DND-41 (cell line): ENCODE data around the gene SCGB2B2.

Experiments
- ATAC-seq: fragments of 200-7000 bp; cut with Tn5 transposase; 3 replicates; pipeline ENCODE4 v1.9.1; 2021; ENCODE audit warnings: low read depth; ENCODE audit not compliant: insufficient read depth
- DNase-seq: peaks from one replicate; pipeline ENCODE4 v3.0.0-alpha.2; 2020
- H2AFZ ChIP-seq: 2 replicates; pipeline ENCODE4 v1.6.0; 2012; ENCODE audit warnings: low read depth, low read length
- H3K27ac ChIP-seq: 2 replicates; pipeline ENCODE4 v1.5.1; 2012; ENCODE audit warnings: low read length, inconsistent platforms
- H3K27me3 ChIP-seq: fragments of 200-600 bp; sonication (generic); 2 replicates; pipeline ENCODE4 v1.6.0; 2012; ENCODE audit warnings: low read length, mild to moderate bottlenecking, inconsistent platforms; ENCODE audit not compliant: insufficient read depth, poor library complexity
- H3K36me3 ChIP-seq: 2 replicates; pipeline ENCODE4 v1.5.1; 2012; ENCODE audit warnings: low read length, inconsistent platforms; ENCODE audit not compliant: insufficient read depth
- H3K4me1 ChIP-seq: 2 replicates; pipeline ENCODE4 v1.5.1; 2012; ENCODE audit warnings: mild to moderate bottlenecking, low read length; ENCODE audit not compliant: insufficient read depth
- H3K4me2 ChIP-seq: 2 replicates; pipeline ENCODE4 v1.6.0; 2012; ENCODE audit warnings: mild to moderate bottlenecking, moderate library complexity, low read length, inconsistent platforms; ENCODE audit not compliant: insufficient read depth
- H3K4me3 ChIP-seq, 2 experiments: fragments of 200-600 bp in 1 of 2; shearing (Covaris generic) in 1 of 2; 2 replicates each; pipeline ENCODE4 v1.5.1; 2012 to 2016; ENCODE audit warnings: inconsistent platforms in 2 of 2, low read length in 2 of 2, mild to moderate bottlenecking in 2 of 2, low read depth in 1 of 2, moderate library complexity in 1 of 2
- H3K79me2 ChIP-seq: 2 replicates; pipeline ENCODE4 v1.6.0; 2012; ENCODE audit warnings: low read length, inconsistent platforms; ENCODE audit not compliant: insufficient read depth
- H3K9ac ChIP-seq: 2 replicates; pipeline ENCODE4 v1.6.0; 2012; ENCODE audit warnings: low read depth, mild to moderate bottlenecking, inconsistent platforms, low read length, moderate library complexity
- H3K9me3 ChIP-seq: 2 replicates; pipeline ENCODE4 v1.5.1; 2012; ENCODE audit warnings: low read length, moderate library complexity, mild to moderate bottlenecking, inconsistent platforms; ENCODE audit not compliant: insufficient read depth, severe bottlenecking
- H4K20me1 ChIP-seq: 2 replicates; pipeline ENCODE4 v1.6.0; 2012; ENCODE audit warnings: low read length; ENCODE audit not compliant: insufficient read depth
- CTCF ChIP-seq: IDR thresholded peaks from 2 replicates; pipeline ENCODE4 v1.5.1; 2012; ENCODE audit warnings: borderline replicate concordance, low read length, moderate library complexity, mild to moderate bottlenecking; ENCODE audit not compliant: poor library complexity, severe bottlenecking; ENCODE audit errors: extremely low read depth
- EZH2 ChIP-seq: IDR thresholded peaks from 3 replicates; pipeline ENCODE4 v1.6.1; 2012; ENCODE audit warnings: borderline replicate concordance, low read depth, mild to moderate bottlenecking, moderate library complexity, low read length, inconsistent platforms; ENCODE audit not compliant: severe bottlenecking

Gene SCGB2B2

GRCh38 chr19:34715357-34715756 lies 38.4 kb upstream of the SCGB2B2 start:
- Histone ChIP-seq H4K20me1 (no peaks in the 10 kb centered on the region), H3K4me3 (no peak overlapping the region), H3K79me2 (no peaks in the 10 kb centered on the region), H3K9ac (no peak overlapping the region), H3K36me3 (no peaks in the 10 kb centered on the region), H3K4me2 (no peak overlapping the region), H3K4me1 (no peaks in the 10 kb centered on the region), H3K9me3 (peaks cover 21% of the 10 kb centered on the region), H2AFZ (no peak overlapping the region), H3K27ac (no peak overlapping the region), H3K27me3 (no peaks in the 10 kb centered on the region)
- DNase-seq: no peak
- ATAC-seq: no peak
- no peak for TF ChIP-seq CTCF
- TF ChIP-seq EZH2: no peak

GRCh38 chr19:34713262-34713637 lies 36.3 kb upstream of the SCGB2B2 start:
- Histone ChIP-seq H3K4me3 (no peak overlapping the region), H3K79me2 (no peaks in the 10 kb centered on the region), H3K27ac (no peak overlapping the region), H3K9me3 (peaks cover 21% of the 10 kb centered on the region), H3K9ac (no peak overlapping the region), H2AFZ (no peak overlapping the region), H3K36me3 (no peaks in the 10 kb centered on the region), H3K4me2 (no peak overlapping the region), H4K20me1 (no peaks in the 10 kb centered on the region), H3K27me3 (no peaks in the 10 kb centered on the region), H3K4me1 (no peaks in the 10 kb centered on the region)
- DNase-seq: peak; percentile 30
- TF ChIP-seq CTCF (no peak), EZH2 (no peak)
- no peak for ATAC-seq

- ATAC-seq (peak; percentile 62; the same call in 2 of the 3 replicates), DNase-seq (peak; percentile 59)
- Histone ChIP-seq H2AFZ (0 out of 2 replicates have a peak overlapping the region, but pooled peaks have one; percentile 13), H4K20me1 (no peaks in the 10 kb centered on the region), H3K36me3 (no peaks in the 10 kb centered on the region), H3K4me3 (no peak overlapping the region), H3K4me1 (no peaks in the 10 kb centered on the region), H3K4me2 (no peak overlapping the region), H3K9ac (no peak overlapping the region), H3K79me2 (no peaks in the 10 kb centered on the region), H3K9me3 (peaks cover 21% of the 10 kb centered on the region), H3K27me3 (no peaks in the 10 kb centered on the region), H3K27ac (no peak overlapping the region)
- TF ChIP-seq EZH2 (no peak), CTCF (peak; percentile 82)
Measured at GRCh38 chr19:34712395-34713261, 35.7 kb upstream of the SCGB2B2 start.
